ENCODE measurements around the gene GGTLC1.
"Not testable (repeated sequence)": the region's sequence is repeated elsewhere in the genome, so short reads cannot be mapped to it uniquely, and the experiment has no call there.

DNA sequence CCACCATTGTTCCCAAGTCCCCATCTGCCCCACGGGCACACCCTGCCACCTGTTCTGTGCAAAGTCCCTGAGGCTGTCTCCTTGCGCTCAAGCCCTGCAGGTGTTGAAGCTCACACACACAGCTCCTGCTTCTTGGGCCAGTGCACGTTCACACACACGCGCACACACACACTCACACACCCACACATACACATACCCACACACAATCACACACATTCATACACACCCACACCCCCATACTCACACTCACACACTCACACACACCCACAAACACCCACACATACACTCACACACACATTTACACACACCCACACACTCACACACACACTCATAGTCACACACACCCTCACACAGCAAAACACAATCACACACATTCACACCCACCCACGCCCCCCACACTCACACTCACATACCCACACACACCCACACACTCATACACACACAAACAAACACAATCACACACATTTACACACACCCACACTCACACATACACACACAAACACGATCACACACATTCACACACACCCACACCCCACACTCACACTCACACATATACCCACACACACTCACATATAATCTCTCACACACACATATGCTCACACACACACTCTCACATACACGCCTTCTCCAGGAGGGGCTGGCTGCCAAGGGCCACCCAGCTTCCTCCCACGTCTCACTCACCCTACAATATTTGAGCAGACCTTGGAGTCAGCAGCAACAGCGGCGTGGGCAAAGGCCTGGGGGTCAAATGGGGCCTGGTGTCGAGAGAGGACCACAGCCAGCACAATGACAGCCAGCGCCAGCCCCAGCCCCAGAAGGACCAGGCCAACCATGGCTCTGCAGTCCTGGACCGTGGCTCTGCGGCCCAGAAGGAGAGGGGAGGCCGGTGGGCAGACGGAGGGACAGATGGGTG, 8.4 kb downstream of the GGTLC1 start:
- TF ChIP-seq CEBPB (IDR thresholded peaks at IDR 0.05; ENCODE audit: low read depth, low read length) = not testable (repeated sequence)
- TF ChIP-seq, protein P1, sequence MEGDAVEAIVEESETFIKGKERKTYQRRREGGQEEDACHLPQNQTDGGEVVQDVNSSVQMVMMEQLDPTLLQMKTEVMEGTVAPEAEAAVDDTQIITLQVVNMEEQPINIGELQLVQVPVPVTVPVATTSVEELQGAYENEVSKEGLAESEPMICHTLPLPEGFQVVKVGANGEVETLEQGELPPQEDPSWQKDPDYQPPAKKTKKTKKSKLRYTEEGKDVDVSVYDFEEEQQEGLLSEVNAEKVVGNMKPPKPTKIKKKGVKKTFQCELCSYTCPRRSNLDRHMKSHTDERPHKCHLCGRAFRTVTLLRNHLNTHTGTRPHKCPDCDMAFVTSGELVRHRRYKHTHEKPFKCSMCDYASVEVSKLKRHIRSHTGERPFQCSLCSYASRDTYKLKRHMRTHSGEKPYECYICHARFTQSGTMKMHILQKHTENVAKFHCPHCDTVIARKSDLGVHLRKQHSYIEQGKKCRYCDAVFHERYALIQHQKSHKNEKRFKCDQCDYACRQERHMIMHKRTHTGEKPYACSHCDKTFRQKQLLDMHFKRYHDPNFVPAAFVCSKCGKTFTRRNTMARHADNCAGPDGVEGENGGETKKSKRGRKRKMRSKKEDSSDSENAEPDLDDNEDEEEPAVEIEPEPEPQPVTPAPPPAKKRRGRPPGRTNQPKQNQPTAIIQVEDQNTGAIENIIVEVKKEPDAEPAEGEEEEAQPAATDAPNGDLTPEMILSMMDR (IDR thresholded peaks at IDR 0.05; ENCODE audit: control extremely low read depth in 1 of 3, insufficient read depth in 1 of 3, low read depth in 1 of 3, low read length in 3 of 3) = not testable (repeated sequence)

Data from H1 (cell line).